ENCODE measurements around the gene IGF2BP2.
"Not testable (repeated sequence)": the region's sequence is repeated elsewhere in the genome, so short reads cannot be mapped to it uniquely, and the experiment has no call there.

Gene IGF2BP2

DNA sequence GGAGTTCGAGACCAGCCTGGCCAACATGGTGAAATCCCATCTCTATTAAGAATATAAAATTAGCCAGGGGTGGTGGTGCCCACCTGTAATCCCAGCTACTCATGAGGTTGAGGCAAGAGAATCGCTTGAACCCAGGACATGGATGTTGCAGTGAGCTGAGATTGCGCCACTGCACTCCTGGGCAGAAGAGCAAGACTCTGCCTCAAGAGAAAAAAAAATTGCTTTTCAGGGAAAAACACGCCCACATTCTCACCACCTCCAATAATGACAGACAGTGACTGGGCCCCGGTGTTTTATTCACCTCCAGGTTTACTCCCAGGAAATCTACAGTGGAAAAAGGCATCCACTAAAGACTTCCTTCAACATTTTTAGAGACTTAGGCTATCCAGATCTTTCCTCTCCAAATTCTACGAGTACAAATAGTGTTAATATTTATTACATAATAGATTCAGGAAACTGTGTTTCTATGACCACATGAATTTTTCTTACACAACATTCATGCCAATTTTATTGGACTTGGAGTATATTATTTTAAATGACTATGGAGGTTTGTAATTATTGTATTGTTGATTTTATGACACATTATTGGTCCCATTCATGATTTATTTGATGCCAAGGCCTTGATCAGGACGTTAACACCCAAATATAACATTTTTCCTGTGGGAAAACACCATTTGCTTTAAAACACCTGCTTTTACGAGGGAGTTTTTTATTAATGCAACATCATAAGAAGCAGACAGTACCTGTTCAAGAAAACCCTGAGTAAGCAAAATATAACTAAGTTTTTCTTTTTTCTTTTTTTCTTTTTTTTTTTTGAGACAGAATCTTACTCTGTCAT is 26.6 kb downstream of the IGF2BP2 start:
- no peak for DNase-seq

DNA sequence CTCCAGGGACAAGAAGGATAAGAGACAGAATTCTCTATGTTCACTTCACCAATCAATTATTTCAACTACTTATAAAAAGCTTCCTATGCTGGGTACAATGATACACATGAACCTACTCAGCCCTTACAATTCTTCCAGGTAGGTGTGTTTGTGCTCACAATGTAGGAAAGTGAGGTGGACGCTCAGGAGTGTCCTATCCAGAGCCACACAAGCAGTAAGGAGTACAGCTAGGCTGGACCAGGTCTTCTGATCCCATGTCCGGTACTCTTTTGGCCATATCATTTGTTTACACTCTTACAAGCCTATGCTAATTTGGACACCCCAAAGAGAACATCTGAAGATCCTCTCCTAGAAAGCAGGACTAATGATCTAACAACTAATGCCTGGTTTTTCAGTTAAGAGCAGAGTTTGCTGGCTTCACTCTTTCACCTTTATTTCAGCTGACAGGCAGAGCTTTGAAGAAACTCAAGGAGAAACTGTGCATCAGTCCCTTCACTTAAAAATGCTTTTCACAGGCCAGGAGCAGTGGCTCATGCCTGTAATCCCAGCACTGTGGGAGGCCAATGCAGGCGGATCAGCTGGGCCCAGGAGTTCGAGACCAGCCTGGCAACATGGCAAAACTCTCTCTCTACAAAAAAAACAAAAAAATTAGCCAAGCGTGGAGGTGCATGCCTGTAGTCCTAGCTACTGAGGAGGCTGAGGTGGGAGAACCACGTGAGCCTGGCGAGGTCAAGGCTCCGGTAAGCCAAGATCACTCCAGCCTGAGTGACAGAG is 27.5 kb downstream of the IGF2BP2 start:
- no peak for DNase-seq

DNA sequence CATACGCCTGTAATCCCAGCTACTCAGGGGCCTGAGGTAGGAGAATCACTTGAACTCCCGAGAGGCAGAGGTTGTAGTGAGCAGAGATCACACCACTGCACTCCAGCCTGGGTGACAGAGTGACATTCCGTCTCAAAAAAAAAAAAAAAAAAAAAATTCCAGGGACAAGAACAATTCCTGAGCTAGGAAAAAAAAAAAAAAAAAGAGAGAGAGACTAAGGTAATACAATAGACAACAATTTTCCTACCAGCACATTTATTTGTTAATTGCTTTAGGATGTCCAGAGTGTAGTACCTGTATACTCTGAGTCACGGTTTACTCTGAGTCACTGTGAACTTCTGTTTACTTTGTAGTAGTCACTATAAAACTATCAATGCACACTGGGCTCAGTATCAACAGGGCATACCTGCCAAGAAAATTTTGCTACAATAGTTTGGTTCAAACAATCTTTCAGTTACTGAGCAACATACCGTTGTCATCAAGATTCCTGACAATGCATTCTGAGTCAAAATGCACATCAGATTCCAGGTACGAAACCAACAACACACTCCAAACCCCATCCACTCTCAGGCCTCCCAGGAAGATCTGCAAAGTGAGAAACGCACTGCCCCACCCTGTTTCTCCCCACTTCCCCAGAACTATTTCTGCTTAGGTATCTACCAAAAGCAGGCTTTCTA is 28.3 kb downstream of the IGF2BP2 start:
- DNase-seq, result no peak

DNA sequence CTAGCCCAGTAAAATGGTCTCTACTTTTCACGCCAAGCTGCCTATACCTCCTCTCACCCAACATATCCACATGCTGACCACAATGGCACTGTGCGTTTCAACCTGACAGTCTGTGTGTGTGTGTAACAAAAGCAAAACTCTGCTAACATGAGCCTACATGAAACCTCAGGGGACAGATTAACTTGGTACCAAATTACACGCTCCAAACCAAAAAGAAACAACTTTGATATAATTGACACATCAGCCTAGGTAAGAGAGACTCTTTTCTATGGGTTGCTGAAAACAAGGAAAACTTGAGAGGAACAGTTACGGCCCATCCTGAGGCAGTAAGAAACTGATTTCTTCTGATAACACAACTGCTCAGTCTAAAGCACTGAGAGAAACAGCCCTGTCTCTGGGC is 31.5 kb downstream of the IGF2BP2 start:
- DNase-seq, result no peak

DNA sequence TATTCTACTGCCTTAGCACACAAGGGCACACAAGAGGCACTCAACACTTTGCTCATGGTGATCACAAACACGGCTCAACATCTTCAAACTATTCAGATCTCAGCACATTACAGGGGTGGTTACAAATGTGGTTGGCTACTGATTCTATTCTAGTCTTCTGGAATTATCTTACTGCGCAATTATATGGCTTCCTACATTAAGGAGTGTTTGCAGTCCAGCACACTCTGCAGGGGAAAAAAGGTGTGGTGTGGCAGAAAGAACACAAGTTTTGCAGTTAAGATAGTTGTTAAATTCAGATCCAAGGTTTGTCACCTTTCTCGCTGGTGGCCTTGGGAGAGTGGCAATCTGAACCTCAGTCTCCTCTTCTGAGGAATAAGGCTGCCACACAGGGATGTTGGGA is 31.9 kb downstream of the IGF2BP2 start:
- DNase-seq, result no peak

DNA sequence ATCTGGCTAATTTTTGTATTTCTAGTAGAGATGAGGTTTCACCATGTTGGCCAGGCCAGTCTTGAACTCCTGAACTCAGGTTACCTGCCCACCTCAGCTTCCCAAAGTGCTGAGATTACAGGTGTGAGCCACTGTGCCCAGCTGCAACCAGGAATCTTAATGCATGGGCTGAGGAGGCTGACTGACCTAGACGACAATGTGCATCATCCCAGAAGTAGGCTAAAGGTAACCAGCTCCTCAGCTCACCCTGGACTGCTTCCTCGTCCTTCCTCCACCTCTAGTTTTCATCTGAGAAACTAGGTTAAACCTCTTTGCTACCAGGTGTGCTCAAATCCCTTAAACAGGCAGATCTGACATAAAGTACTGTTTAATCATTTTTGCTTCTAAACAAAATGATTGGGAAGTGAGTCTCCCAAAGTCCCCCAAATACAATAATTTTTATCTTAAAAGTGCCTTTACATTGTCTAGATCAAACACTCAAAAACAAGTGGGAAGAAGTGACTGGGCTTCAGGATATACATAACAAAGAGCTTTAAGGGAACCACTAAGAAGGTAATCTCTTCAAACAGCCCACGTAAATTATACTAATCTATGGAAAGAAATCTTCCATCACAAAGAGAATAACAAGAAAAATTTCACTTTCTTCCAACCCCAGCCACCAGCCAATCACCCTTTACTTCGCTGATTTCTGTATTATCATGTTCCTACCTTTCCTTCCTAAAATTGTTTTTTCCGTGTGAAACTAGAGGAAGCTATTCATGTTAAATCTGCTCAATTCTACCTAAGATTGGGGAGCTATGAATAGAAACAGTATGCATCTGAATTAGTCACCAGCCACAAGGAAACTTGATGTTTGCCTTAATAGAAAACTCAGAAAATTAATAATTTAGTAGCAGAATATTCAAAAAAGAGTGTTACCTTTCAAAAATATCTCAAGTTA is 34.7 kb downstream of the IGF2BP2 start:
- DNase-seq, result no peak

DNA sequence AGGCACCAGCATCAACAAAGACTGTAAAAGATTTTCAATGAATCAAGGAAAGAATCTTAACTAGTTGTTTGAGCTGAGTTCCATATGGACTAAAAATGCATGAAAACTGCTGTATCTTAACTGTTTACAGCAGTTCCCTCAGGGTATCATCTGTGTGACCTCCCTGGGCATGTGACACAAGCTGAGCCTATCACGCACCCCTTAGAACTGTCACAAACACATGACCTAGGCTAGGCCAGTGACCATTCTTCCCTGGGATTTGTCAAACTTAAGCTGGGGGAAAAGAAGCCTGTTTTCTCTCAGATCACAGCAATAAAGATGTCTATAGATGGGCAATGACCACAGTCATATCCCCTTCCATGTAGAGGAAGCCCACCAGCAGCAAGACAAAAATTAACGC is 35.7 kb downstream of the IGF2BP2 start:
- DNase-seq, result no peak

DNA sequence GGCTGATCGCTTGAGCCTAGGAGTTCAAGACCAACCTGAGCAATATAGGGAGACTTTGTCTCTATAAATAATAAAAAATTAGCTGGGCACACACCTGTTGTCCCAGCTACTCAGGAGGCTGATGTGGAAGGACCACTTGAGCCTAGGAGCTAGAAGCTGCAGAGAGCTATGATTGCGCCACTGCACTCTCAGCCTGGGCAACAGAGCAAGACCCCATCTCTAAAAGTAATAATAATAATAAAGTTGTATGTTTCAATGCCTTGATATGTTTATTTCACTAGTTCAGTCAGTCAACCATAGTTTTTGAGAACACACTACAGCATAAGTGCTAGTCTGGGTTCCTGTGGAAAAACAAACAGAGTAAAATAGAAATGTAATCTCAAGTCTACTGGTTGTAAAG is 36.5 kb downstream of the IGF2BP2 start:
- DNase-seq, result no peak

DNA sequence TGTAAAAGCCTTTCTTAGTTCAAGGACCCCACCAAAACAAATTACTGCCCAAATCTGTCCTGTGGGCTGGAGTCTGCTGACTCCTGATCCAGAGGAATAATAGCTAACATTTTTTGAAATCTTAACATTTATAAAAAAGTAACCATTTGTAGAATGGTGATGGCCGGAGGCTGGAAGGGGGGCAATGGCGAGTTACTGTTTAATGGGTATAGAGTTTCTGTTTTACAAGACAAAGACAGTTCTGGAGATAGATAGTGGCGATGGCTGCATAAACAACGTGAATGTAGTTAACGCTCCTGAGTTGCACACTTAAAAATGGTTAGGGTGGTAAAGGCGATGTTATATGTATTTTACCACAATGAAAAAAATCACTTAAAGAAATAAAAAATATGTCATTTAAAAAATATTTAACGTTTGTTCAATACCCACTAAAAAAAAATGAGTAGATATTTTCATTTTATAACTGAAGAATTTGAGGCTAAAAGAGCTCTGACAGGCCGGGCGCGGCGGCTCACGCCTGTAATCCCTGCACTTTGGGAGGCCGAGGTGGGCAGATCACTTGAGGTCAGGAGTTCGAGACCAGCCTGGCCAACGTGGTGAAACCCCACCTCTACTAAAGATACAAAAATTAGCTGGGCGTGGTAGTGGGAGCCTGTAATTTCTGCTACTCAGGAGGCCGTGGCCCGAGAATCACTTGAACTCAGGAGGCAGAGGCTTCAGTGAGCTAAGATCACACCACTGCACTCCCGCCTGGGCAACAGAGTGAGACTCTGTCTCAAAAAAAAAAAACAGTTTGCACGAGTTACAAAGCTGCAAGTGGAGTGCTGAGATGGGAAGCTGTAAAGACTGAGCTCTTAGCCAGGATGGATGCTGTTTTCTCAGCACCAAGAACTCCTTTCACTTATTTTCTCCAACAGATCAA is 37.6 kb downstream of the IGF2BP2 start:
- DNase-seq, result no peak

DNA sequence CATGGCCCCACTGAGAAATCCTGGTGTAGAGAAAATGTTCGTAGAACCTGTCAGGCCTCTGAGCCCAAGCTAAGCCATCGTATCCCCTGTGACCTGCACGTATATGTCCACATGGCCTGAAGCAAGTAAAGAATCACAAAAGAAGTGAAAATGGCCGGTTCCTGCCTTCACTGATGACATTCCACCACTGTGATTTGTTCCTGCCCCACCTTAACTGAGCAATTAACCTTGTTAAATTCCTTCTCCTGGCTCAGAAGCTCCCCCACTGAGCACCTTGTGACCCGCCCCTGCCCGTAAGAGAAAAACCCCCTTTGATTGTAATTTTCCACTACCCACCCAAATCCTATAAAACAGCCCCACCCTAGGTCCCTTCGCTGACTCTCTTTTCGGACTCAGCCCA is 38.6 kb downstream of the IGF2BP2 start:
- not testable (repeated sequence) for DNase-seq

DNA sequence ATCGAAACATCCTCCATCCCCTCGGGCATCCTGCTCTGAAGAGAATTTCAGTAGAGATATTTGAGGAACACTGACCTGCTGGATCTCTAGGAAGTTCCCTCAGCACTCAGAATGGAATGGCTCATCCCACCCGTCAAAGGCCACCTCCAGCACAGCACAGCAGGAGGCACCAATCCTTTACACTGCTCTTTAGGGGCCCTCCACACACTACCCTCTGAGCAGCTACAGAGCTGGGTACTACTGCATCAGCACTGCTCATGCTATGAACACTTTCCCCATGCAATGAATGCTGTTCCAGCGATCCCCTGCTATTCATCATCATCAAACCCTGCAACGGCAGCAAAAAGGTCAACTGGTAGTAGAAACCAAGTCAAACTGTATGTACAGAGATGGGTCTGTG is 40.5 kb downstream of the IGF2BP2 start:
- DNase-seq, result no peak

DNA sequence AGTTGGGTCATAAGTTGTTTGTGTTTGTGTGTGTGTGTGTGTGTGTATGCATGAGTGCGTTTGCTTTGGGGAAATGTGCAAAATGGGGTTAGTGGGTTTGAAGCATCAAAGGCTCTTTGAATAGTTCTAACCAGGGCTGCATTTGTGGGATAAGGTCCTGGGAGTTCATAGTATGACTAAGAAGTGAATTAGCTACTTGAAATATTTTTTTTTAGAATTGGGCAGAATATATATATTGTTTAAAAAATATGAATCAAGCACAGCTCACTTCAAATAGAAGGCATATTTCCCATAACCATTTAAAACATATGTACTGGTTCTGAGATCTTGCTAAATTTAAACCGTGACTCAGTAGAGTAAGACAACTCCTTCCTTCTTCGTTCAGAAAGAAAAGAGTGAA is 43.1 kb downstream of the IGF2BP2 start:
- no peak for DNase-seq

DNA sequence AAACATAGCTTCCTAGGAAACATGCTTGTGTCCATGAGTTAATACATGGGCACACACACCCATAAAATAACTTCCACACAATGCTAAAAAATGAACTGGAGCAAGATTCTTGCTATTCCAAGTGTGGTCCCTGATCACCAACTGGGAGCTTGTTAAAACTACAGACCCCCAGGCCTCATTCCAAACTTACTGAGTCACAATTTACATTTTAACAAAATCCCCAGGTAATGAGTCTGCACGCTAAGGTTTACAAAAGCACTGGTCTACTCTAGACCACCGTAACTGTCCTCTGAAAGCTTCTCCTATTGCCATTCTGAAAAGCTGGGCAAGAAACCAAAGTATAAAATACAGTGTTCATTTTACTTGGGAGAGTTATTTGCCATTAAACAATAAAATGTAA is 45.4 kb downstream of the IGF2BP2 start:
- DNase-seq, result no peak

DNA sequence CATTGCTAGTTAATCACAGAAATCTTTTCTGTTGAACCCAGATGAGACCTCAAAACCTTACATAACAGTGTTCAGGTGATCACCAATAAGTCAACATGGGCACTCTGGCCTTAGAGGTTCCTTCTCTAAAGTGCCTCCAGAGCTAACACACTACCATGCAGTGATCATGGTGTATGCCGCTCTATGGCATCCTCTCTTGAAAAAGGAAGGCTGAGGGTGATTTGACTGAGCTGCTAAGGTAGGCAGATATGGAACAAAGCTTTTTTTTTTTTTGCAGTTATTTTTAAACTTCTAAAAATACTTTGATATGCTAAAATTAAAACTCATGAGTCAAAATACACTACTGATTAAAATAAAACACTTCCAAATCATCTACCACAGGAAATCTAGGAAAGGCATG is 46.0 kb downstream of the IGF2BP2 start:
- DNase-seq, result no peak

DNA sequence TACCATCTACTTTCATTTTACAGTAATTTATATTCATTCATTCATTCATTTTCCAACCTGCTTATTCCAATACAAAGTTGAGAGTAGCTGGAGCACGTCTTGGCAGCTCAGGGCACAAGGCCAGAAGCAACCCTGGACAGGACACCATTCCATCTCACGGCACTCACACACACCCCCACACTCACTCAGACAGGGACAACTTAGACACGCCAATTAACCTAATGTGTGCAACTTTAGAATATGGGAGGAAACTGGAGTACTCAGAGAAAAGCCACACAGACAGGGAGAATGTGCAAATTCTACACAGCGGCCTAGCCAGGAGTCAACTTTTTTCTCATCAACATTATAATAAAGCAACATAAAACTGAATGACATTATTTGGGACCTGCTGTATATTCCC is 46.7 kb downstream of the IGF2BP2 start:
- DNase-seq, result no peak

DNA sequence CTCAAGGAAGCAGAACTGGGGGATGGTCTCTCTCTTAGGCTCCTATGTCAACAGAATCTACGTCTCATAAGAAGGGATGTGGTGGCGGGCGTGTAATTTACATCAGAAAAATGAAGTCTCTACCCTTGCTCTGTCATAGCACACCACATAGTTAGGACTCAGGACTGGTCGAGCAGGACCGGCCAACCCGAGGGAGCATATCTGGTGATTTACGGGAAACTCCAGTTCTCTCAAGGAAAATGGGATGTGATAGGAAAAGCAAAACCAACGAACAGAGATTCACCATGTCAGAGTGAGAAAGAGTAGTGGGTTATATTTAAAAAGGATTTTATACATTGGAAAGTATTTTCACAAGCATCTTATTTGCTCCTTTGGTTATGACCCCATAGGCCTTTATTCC is 54.7 kb downstream of the IGF2BP2 start:
- DNase-seq, result no peak

DNA sequence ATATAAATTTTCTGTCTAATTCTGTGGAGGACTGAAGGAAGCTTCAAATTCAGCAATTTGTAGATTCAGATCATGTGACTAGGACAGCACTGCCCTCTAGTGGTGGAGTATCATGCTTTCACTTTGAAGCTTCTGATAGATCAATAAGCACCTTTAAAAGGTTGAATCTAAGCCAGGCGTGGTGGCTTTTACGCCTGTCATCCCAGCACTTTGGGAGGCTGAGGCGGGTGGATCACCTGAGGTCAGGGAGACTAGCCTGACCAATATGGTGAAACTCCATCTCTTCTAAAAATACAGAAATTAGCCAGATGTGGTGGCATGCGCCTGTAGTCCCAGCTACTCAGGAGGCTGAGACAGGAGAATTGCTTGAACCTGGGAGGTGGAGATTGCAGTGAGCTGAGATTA is 56.3 kb downstream of the IGF2BP2 start:
- DNase-seq, result peak; percentile 10 to 60

DNA sequence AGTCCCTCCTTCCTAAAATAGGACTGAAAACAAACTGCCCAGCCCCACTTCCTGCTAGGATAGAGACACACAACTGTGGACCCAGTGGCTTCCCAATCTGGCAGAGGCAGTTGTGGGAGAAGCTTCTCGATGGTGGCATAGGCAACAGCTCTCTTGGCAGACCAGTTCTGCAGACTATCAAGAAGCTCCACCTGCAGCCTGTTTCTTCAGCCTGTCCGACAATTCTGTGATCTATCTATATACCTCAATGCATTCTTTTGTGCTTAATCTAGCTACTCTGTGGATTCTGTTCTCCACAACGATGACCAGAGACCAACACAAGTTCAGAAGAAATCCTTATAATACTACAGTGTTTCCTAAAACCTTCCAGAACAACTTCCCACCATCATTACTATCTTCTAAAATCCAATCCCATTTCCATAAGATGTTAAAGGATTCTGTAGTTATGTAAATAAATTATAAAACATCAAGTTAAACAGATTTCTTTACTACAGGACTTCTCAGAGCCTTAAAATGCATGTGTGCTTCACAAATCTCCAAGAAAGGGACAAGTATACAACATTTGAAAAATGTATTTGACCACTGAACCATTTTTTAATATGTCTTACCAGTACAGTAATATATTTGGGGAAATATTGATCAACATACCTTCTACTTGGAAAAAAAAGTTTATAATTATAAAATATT is 57.7 kb downstream of the IGF2BP2 start:
- no peak for DNase-seq

DNA sequence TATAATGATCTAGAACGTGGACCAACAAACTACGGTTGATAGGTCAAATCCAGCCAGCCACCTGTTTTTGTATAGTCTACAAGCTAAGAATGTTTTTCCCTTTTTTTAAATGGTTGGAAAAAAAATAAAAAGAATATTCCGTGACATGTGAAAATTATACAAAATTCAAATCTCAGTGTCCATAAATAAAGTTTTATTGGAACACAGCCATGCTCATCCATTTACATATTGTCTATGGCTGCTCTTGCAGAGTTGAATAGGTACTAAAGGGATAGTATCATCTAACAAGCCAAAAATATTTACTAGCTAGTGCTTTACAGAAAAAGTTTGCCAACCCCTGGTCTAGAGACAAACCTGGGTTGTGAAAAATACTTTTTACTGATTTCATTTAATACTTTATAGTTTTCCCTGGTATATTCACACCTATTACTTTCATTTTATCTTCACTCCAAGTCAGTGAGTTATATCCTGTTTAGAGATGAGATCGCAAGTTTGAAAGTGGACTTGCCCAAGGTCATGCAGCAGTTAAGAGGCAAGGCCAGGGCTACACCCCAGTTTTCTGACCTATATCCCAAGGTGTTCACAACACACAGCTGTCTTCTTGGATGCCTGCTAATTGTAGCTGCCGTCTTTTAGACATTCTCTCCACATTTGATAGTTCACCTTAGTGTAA is 58.4 kb downstream of the IGF2BP2 start:
- DNase-seq, result no peak

DNA sequence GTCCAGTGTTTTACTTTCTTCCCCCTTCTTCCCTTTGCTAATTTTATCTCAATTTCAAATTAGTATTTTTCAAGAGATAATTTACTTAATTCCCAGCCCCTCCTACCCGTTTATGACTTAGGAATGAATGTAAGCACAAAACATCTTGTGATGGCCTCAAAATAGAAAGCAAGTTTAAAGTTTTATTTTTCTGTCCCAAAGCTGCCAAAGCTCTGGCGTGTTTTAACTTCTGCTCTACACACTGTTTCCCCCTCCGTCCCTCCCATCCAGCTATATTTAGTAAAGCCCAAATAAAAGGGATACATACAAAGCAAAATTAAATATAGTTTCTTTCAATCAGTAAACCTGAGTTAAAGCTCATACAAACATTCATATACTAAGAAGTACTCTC is 59.9 kb downstream of the IGF2BP2 start:
- no peak for DNase-seq

All from bone marrow (tissue), 2 donors.